GM19452 (cell line): Measurements from ENCODE around the gene TLL2.

Experiments
- ATAC-seq: cut with Tn5 transposase; IDR thresholded peaks from one replicate; pipeline ENCODE4 v1.9.1; 2021; ENCODE audit not compliant: unreplicated experiment

TLL2 gene

GRCh38 chr10:96468845-96469244 is 44.9 kb downstream of the TLL2 start:
- no peak for ATAC-seq

DNA sequence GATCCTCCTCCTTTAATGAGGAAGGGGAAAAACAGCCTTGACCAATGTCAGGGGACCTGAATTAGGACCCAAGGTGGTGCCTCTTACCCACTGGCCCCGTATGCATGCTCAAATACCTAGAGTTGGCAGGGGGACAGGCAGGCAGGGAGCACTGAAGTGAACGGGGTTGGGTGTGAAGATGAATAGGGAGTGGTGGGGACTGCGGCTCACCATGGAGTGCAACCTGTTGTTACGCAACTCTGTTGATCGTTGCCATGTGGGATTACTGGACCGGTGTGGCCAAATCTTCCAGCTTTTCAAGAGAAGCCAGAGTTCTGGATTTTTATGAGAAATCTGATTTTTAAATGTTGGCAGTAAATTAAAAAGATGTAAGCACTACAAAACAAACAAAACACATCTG is 48.1 kb downstream of the TLL2 start:
- ATAC-seq: no peak

DNA sequence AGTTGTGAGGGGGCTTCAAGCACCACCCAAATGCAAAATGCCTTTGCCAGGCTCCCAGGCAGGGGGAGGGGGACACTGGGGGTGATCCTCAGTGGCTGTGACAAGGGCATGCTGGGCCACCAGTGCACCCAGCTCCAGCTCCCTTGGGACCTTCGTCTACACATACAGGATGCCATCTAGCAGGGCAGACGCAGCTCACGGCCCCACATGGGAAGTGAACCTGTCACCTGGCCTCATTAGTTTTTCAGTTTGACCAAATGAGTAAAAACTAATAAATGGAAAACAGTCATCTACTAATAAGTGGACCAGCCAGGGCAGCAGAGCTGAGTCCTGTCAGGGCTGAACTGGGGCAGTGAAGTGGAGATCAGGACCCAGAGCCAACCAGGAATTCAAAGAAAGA is 50.2 kb downstream of the TLL2 start:
- no peak for ATAC-seq

DNA sequence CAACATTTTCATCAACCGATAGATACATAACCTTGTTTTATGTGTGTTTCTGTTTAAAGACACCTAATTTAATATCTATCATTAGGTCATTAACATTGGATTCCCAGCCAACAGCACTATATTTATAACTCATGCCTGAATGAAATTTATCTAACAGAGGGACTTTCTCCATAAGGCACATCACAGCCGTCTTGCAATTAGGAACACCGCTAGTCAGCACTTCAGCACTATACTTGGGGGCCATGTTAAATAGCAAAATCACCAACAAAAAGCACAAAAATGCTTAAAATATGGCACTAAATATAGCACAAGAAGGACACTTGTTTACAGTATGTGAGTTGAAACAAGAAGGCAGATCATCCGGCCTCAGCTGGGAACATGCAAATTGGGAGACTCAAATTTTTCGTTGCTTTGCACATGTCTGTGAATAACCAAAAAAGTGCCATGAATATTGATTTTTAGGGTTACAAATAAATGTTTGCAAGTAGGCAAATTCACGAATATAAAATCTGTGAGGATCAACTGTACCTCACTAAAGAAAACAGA is 51.0 kb downstream of the TLL2 start:
- no peak for ATAC-seq

GRCh38 chr10:96460316-96460715 is 53.4 kb downstream of the TLL2 start:
- ATAC-seq: no peak

- ATAC-seq: no peak
These were observed 56.4 kb downstream of the TLL2 start for GRCh38 chr10:96457341-96457740.

- ATAC-seq: no peak
These were observed 57.4 kb downstream of the TLL2 start for GRCh38 chr10:96456296-96456840.

- no peak for ATAC-seq
These were observed 59.7 kb downstream of the TLL2 start for GRCh38 chr10:96453856-96454583.

DNA sequence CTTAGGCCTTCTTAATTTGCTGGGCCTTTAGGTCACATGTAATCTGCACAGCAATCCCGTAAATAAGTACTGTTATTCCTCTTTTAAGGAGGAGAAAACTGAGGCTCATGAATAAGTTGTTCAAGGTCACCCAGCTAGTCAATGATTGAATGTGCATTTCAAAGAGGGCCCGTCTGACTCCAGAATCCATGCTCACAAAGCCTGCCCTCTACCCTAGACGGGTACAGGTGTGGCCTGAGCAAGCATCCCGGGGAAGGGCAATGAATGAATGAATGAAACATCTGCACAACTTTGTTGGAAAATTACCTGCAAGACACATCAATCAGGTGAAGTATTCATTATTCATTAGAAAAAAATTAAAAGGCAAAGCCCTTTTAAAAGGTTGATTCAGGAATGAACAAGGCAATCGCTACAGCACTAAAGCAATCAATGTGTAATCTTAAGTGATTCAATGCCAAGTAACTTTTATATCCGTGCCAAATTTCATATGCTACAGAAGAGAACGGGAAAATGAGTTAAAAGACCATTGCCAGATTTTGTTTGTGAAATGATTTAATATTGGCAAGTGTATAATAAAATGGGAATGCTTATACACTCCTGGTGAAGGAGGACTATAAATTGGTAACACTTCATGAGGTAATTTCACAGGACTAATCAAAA is 61.1 kb downstream of the TLL2 start:
- ATAC-seq: no peak

DNA sequence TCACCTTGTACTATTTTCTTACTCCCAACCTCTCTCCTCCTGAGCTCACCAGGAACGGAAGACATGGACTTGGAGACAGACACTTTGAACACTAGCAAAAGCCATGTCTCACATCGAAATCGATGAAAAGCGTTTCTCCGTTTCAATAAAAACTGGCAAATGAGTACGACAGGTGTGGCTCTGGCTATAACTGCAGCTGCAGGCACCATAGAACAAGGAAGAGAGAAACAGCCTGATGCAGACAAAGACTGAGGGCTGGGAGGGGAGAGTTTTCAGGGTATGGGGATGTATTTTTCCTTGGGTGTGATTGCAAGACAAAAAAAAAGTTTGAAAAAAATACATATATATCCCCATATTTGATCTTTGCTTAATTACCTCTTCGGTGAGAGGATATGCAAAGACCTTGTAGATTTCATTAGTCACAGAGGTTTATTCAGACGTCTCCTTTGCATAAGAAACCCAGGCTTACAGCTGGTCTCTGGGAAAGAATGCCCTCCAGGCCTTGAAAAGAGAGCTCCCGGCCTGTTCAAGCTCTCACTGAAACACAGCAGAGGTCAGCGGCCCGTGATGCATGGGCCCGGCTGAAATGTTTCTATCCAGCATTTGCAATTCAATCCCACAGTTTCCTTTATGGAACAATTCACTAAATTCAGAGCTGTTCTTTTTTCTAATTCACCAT is 63.1 kb downstream of the TLL2 start:
- no peak for ATAC-seq

DNA sequence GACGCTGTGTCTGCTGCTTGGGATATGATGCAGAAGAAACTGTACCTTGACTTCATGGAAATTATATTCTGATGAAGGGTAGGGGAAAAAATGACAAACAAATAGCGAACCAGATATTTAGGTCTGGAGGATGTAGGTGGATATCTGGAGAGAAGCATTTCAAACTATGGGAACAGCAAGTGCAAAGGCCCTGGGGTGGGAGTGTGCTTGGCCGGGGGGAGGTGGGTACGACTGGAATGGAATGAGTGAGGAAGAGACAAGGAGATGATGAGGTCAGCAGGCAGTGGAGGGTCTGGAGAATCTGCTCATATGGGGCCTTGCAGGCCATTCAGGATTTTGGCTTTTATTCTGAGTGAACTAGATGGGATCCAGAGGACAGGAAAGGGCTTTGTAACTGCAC is 65.2 kb downstream of the TLL2 start:
- no peak for ATAC-seq

- ATAC-seq: no peak
These were observed 65.7 kb downstream of the TLL2 start for GRCh38 chr10:96448021-96448457.

GRCh38 chr10:96446966-96447596 is 66.6 kb downstream of the TLL2 start:
- no peak for ATAC-seq

DNA sequence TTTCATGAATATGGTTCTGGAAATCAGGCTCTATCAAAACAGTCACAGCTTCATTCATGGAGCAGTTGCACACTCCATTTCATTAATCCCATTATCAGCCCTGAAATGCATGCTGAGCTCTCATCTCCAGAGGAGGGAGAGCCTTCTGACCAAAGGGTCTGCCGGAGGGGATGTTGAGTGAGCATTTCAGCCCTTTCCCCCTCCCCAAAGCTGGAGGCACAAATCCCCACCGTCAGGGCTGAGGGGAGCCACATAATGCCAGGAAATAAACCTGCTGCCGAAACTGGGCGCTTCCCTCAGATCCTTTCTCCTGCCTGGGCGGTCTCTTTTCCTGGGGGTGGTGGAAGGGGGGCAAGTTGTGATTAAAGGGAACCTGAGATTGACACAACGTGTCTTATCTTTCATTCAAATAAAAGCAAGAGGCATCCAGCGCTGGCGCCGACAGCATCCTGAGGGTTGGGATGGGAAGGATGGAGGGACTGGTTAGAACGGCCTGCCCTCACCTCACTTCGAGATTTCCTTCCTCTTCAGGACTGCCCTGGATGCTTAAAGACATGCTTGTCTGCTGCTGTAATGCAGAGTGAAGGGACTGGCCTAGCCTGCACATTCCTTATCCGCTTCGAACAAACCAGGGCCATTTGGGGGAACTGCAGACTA is 71.6 kb downstream of the TLL2 start:
- no peak for ATAC-seq

- no peak for ATAC-seq
These were observed 72.3 kb downstream of the TLL2 start for GRCh38 chr10:96441322-96441885.

- no peak for ATAC-seq
These were observed 73.1 kb downstream of the TLL2 start for GRCh38 chr10:96440361-96441292.

GRCh38 chr10:96439725-96440124 is 74.0 kb downstream of the TLL2 start:
- no peak for ATAC-seq

GRCh38 chr10:96436035-96436434 is 77.7 kb downstream of the TLL2 start:
- ATAC-seq: no peak
